ENCODE results near the gene PIK3IP1. TPM values are rescaled to one million over a fixed set of nuclear protein-coding genes. Genes with fewer than 3 reads are reported as not detected.
A peak's percentile ranks its signal among the peaks of the same experiment; 100 is the strongest.
"Not testable (repeated sequence)": the region's sequence is repeated elsewhere in the genome, so short reads cannot be mapped to it uniquely, and the experiment has no call there.

The PIK3IP1 gene
- total RNA-seq, 1 donor from 2014 or later = 5.0 TPM

GRCh38 chr22:31243339-31244045, 48.8 kb downstream of the PIK3IP1 start:
- peaks cover 75% of the 10 kb centered on the region for H3K4me1 Mint-ChIP-seq (ENCODE audit: low read depth)
- no peaks in the 10 kb centered on the region for H3K9me3 Mint-ChIP-seq (ENCODE audit: low read depth)
- no peak for DNase-seq (ENCODE audit: low spot score)
- TF ChIP-seq CTCF (IDR thresholded peaks at IDR 0.05) = peak; percentile 17
- H3K27me3 Mint-ChIP-seq (ENCODE audit: low read depth) = no peaks in the 10 kb centered on the region
- no peaks in the 10 kb centered on the region for H3K36me3 Mint-ChIP-seq (ENCODE audit: low read depth)
- H3K27ac Mint-ChIP-seq (ENCODE audit: unreplicated experiment) = peak overlapping the region; percentile 98
- no peak overlapping the region for H3K4me3 Mint-ChIP-seq (ENCODE audit: unreplicated experiment)

GRCh38 chr22:31241936-31242335, 50.4 kb downstream of the PIK3IP1 start:
- H3K4me1 Mint-ChIP-seq (ENCODE audit: low read depth) = peaks cover 67% of the 10 kb centered on the region
- H3K9me3 Mint-ChIP-seq (ENCODE audit: low read depth) = no peaks in the 10 kb centered on the region
- DNase-seq (ENCODE audit: low spot score) = no peak
- TF ChIP-seq CTCF (IDR thresholded peaks at IDR 0.05) = peak; percentile 58
- no peaks in the 10 kb centered on the region for H3K36me3 Mint-ChIP-seq (ENCODE audit: low read depth)
- peak overlapping the region; percentile 73 for H3K27ac Mint-ChIP-seq (ENCODE audit: unreplicated experiment)
- H3K27me3 Mint-ChIP-seq (ENCODE audit: low read depth) = no peaks in the 10 kb centered on the region
- no peak overlapping the region for H3K4me3 Mint-ChIP-seq (ENCODE audit: unreplicated experiment)

- no peak overlapping the region for H3K4me3 Mint-ChIP-seq (ENCODE audit: unreplicated experiment)
- peak overlapping the region; percentile 62 for H3K27ac Mint-ChIP-seq (ENCODE audit: unreplicated experiment)
- no peak for DNase-seq (ENCODE audit: low spot score)
- no peak for TF ChIP-seq CTCF (IDR thresholded peaks at IDR 0.05)
- no peaks in the 10 kb centered on the region for H3K27me3 Mint-ChIP-seq (ENCODE audit: low read depth)
- peaks cover 65% of the 10 kb centered on the region for H3K4me1 Mint-ChIP-seq (ENCODE audit: low read depth)
- no peaks in the 10 kb centered on the region for H3K36me3 Mint-ChIP-seq (ENCODE audit: low read depth)
- H3K9me3 Mint-ChIP-seq (ENCODE audit: low read depth) = no peaks in the 10 kb centered on the region
Observed at GRCh38 chr22:31241200-31241599, 51.1 kb downstream of the PIK3IP1 start.

- H3K27ac Mint-ChIP-seq (ENCODE audit: unreplicated experiment) = peak overlapping the region; percentile 80
- DNase-seq (ENCODE audit: low spot score) = no peak
- H3K9me3 Mint-ChIP-seq (ENCODE audit: low read depth) = no peaks in the 10 kb centered on the region
- no peaks in the 10 kb centered on the region for H3K36me3 Mint-ChIP-seq (ENCODE audit: low read depth)
- no peaks in the 10 kb centered on the region for H3K27me3 Mint-ChIP-seq (ENCODE audit: low read depth)
- H3K4me1 Mint-ChIP-seq (ENCODE audit: low read depth) = peaks cover 56% of the 10 kb centered on the region
- H3K4me3 Mint-ChIP-seq (ENCODE audit: unreplicated experiment) = no peak overlapping the region
- no peak for TF ChIP-seq CTCF (IDR thresholded peaks at IDR 0.05)
Observed at GRCh38 chr22:31239771-31240370, 52.4 kb downstream of the PIK3IP1 start.

- Mint-ChIP-seq H3K27me3 (ENCODE audit: low read depth) (no peaks in the 10 kb centered on the region), H3K4me1 (ENCODE audit: low read depth) (peaks cover 46% of the 10 kb centered on the region), H3K4me3 (ENCODE audit: unreplicated experiment) (no peak overlapping the region), H3K27ac (ENCODE audit: unreplicated experiment) (no peak overlapping the region), H3K36me3 (ENCODE audit: low read depth) (no peaks in the 10 kb centered on the region), H3K9me3 (ENCODE audit: low read depth) (no peaks in the 10 kb centered on the region)
- DNase-seq (ENCODE audit: low spot score) = no peak
- no peak for TF ChIP-seq CTCF (IDR thresholded peaks at IDR 0.05)
Observed at GRCh38 chr22:31238057-31238456, 54.2 kb downstream of the PIK3IP1 start.

- DNase-seq (ENCODE audit: low spot score); H3K9me3 Mint-ChIP-seq (ENCODE audit: low read depth); H3K4me3 Mint-ChIP-seq (ENCODE audit: unreplicated experiment); H3K27ac Mint-ChIP-seq (ENCODE audit: unreplicated experiment); H3K27me3 Mint-ChIP-seq (ENCODE audit: low read depth); H3K36me3 Mint-ChIP-seq (ENCODE audit: low read depth): not testable (repeated sequence)
- peaks cover 34% of the 10 kb centered on the region for H3K4me1 Mint-ChIP-seq (ENCODE audit: low read depth)
Observed at GRCh38 chr22:31236044-31236443, 56.2 kb downstream of the PIK3IP1 start.

Data from chondrocyte (in vitro differentiated cells).